ENCODE results near the gene UNC5C.

The UNC5C gene

DNA sequence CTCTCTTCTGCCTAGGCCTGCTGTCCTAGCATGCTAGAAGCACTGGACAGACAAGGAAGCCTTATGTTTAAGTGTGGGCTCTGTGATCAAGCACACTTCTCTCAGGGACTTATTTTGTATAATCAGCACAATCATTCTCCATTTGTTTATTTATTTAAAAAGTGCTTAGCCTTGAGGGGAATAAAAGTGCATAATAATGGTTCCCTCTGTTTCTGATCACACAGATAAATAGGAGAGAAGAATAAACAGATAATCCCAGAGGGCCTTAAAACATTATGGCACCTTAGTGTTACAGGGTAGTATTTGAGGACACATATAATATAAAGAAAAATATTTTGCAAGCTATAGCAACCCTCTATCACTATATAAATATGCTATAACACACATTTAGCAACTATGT, 146.5 kb downstream of the UNC5C start:
- no peak for DNase-seq (ENCODE audit: low spot score)

DNA sequence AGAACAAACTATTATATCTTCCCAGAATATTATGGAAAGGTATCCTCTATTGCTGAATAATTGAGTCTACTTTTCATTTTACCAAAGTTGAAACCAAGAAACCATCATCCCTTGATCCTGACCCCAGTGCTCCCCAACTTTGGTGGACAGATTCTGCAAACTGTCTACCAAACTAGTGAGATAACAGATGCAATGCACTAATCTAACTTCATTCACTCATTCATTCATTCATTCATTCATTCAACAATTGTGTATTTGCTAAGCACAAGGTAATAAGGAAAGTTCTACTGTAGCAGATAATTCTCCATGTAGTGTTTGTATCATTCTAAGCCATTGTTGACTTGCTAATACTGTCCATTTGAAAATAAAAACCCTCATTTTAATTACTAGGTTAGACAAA, 150.6 kb downstream of the UNC5C start:
- no peak for DNase-seq (ENCODE audit: low spot score)

DNA sequence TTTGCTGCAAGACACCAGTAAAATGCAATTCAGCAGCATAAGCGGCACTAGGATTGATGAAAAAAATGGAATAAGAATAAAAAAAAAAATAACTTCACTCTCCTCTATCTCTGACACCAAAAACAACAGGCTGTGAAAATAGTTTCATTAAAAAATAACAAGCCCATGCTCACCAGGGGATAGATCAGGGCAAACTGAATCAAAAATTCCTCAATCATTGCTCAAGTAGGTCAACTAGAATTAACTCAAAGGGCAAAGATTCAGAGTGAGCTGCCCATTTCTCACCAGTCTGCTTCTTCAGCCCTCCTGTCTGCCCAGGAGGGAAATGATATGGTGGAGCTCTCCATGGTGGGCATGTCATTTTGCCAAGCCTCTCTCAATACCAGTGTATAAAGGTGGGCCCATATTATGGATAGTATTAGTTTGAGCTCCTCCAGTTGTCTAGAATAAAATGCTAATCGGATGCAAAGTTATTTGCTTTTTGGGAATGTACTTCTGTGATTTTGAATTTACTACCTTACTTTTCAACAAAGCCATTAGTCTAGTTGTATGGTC, 153.9 kb downstream of the UNC5C start:
- DNase-seq (ENCODE audit: low spot score), result no peak

DNA sequence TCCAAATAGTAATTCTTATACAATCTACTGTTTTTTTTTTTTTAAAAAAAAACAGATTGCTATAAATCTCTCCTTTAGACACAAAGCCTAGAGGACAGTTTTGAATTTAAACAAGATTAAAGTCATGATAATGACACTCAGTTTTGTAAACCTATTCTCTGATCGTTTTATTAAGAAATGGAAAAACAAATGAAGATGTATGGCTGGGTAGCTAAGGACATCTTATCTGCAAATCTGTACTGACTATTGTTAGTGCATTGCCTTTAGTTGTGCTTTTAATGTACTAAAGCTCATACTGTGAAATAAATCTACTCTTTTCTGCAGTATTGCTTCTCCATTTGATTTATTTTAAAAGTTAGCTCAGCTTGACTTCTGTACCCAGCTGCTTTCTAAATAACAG, 155.0 kb downstream of the UNC5C start:
- no peak for DNase-seq (ENCODE audit: low spot score)

DNA sequence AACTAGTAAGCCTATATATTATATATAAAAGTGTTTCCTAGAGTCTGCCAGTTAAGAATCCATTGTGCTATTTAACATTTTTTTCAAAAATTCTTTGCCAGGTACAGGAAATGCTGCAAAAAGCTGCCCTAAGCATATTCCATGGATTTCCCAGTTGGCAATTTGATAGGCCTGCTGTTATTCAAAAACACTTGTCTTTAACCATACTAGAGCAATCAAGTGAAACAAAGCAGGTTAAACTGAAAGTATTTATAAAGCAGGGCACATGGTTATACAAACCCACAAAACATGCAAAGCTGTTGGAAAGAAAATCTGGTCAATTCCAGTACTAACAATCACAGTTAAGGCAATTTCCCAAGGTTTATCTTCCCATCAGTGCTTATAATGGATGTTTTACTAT, 159.9 kb downstream of the UNC5C start:
- no peak for DNase-seq (ENCODE audit: low spot score)

DNA sequence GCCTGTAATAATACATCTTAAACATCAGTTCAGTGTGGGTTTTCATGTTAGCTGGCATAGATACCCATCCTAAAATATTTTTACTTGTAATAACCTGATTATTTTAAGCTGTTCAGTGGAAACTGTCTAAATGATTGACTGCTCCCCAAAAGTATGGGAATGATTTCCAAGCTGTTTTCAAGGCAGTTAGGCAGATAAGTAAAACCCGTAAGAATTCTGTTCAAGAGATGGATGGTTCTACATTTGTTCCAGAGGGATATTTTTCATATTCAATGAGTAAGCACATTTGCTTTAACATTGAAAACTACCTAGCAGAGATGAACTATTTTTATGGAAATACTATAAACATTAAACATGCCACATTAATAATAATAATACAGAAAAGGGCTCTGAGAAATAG, 161.1 kb downstream of the UNC5C start:
- DNase-seq (ENCODE audit: low spot score), result no peak

DNA sequence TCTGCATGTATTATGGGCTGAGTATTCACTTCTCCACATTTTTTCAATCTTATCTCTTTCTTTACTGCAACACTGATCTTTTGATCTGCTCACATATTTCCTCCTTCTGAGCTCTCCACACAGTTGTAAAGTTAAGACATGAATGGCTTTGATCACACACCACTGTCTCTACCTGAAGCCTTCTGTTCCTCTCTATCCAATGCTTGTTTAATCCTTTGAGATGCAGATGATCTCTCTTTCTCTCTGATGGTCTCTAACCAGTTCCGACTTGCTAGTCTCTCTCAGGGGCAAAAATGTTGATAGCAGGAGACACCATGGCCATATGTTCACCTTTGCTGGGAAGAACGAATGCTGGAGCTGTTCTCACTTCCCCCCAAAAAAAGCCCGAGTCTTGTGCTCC, 162.4 kb downstream of the UNC5C start:
- DNase-seq (ENCODE audit: low spot score), result no peak

DNA sequence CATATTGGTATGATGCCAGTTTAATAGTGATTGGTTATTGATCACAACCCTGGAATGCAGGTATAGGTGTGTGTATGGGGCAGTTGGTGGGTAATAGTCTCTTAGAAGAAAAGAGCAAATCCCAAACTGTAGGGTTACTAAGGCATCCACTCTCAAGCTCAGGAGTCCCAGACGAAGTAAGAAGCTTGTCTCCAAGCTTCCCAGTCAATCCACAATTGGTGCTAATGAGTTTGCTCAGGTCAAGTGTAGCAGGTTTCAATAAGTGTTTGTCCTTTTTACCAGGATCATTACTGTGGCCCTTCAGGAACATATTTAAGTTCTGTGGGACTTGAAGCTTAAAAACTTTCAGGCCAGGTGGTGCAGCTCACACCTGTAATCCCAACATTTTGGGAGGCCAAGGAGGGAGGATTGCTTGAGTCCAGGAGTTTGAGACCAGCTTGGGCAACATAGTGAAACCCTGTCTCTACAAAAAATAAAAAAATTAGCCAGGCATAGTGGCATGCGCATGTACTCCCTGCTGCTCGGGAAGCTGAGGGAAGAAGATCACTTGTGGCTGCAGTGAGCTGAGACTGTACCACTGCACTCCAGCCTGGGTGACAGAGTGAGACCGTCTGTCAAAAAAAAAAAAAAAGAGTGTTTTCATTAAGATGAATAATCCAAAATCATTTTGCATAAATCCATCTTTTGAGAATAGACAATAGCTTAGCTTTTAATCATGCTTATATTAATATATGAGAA, 166.8 kb downstream of the UNC5C start:
- no peak for DNase-seq (ENCODE audit: low spot score)

DNA sequence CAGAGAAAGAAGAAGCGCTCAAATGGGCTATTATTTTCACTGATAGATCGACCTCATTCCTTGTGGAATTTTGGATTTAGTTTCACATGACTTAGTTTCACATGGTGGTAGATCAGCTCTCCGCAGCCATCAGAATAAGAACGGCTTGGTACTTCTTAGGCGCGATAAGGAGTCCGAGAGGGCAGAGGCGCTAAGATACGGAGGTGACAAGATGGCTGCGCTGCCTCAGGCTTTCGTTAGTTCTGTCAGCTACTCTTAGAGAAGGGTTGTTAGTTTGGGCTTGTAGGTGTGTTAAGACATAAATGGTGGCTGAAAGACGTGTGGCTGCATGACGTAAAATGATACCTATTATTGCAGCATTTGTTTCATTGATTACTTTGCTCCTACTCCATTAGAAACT, 169.1 kb downstream of the UNC5C start:
- no peak for DNase-seq (ENCODE audit: low spot score)

DNA sequence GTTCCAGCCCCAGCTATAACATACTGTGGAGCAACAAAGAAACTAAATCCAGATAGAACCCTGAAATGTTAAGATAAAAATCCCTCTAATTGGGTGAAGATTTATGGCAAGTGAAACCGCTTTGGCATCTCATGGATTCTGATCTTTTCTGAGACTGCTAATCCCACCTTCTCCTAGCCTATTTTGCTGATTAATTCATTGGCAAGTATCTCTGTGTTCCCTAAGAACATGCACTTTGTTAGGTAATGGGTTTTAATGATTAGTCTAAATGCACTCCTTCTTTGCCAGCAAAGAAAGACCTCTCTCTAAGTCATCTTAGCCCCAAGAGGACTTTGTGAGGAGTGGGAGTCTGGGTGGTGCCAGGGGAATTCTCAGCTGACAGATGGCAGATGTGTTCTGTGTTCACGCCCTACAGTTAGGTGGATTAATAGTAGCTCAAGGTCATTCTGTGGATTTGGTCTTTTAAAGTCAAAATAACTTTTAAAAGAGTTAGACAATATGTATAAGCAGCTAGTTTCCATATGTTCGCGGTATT, 171.3 kb downstream of the UNC5C start:
- DNase-seq (ENCODE audit: low spot score), result no peak

DNA sequence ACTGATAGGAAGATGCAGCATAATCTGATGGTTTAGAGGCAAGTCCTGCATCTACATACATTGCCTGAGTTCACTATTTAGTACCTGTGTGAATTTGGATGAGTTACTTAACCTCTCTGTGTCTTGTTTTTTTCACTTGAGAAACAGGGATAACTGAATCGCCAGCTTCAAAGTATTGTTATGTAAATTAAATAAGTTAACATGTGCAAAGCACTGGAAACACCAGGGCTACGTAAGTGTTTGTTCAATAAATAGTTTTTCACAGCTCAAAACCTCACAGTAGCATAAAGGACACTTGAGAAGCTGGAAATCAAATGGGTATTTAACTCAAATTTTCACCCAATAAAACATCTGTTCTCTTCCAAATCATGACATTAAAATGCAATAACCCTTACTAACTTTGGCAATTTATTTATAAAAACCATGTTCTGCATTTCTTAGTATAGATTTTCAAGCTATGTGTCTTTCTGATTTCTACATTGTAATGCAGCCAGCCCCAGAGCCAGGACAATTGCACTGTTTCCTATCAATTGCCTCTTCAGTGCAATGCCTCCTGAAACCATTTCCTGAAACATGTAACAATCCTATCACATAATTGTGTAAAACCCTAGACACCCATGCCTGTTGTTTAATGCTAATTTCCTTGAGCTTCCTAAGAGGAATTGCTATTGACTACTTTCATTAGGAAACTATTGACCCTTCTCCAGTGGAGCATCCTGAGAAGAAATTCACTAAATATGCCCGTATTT, 177.1 kb downstream of the UNC5C start:
- no peak for DNase-seq (ENCODE audit: low spot score)

DNA sequence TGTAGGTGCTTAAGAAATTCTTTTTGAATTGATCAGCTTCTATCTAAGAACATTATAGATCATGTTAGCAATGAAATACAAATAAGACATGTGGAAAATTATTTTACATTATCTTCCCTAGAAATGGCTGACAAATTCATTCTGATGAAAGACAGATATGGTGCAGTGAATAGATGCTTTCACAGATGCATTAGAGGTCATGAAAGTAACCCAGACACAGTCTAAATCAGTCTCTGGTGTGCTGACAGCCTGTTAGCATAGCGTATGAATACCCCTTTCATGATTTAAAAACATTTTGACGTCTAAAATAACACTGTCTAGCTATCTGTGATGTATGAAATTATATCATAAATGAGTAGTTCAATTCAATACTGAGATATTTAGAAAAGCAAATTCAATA, 180.9 kb downstream of the UNC5C start:
- DNase-seq (ENCODE audit: low spot score), result no peak

DNA sequence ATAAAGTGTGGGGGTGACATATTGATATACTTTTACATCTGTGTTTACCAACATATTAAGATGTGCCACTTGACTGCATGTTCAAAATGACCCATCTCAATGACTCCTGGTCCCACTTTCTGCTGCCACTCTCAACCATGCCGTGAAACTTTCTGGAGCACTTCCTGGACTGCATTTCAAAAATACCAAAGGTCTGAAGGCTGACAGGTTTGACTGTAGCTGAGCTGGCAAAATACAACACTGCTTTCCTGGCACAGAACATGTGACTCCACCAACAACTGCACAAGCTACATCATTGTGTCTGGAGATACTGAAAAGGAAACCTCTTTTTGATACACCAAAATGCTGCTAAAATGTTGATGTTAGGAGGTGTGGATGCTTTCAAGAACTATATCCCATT, 184.8 kb downstream of the UNC5C start:
- no peak for DNase-seq (ENCODE audit: low spot score)

DNA sequence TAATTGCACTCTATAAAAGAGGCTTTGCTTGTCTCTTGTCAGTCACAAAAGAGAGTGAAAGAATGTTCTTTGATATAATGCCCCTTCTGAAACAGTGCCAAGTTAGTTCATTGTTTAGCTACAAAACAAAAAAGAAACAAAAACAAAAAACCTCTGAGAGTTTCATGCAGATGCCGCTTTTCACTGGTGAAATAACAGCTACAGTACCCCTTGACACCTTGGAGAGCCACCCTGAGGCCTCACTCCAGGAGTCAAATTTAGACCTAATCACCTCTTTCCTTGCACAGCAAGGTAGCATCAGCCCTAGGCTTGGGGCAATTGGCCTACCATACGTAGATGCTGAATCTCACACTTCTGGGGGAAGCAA, 185.2 kb downstream of the UNC5C start:
- DNase-seq (ENCODE audit: low spot score), result no peak

DNA sequence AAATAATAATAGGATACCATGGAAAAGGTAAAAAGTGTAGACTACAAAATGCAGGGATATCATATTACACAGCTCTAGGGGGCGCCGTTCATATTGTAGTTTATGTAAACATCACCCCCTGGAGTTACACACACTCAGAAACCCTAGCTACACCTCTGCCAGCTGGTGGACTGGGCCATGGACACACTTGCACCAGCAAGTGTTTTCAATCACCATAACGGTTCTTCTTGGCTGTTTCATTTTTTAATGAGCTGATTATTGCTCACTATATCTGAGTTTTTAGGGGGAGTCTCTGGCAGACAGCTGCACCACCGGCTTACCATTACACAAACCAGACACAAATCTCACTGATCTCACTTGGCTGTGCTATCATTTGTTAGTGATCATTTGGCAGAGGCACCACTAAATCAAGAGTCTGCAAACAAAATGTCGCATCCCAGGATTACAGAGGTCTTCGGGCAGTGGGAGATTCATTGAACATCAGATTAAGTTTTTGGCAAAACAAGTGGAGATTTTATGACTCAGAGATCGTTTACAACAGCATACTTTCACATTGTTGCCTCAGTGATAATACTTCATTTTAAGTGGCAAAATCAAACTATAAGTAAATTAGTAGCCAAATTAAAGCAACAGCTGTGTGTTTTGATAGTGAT, 185.7 kb downstream of the UNC5C start:
- no peak for DNase-seq (ENCODE audit: low spot score)

DNA sequence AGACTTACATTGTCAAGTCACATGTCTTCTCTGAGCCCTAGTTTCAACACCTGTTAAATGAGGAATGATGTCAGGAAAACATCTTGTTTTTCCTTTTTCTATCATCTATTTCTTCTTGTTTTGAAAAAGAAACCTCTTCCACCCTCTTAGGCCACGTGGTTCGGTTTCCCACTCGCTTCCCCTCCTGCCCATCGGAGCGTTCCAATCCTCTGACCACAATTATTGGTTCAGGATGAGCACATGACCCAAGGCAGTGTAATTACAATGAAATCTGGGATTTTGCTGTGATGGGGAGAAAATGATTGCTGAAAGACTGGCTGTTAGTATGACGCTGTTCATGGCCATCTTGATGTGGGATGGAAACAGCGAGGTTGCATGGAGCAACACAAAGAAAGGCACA, 186.7 kb downstream of the UNC5C start:
- DNase-seq (ENCODE audit: low spot score), result no peak

DNA sequence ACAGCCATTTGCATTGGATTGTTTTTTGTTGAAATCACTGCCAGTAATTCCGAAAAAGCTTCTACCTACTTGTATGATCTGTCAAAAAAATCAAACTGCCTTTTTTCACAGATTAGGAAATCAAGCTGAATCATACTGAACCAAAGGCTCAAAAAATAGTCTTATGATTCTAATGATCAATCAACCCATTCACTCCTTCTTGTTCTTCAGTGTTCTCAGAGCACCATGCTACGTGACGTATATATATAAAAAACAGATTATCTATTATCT, 187.1 kb downstream of the UNC5C start:
- no peak for DNase-seq (ENCODE audit: low spot score)

DNA sequence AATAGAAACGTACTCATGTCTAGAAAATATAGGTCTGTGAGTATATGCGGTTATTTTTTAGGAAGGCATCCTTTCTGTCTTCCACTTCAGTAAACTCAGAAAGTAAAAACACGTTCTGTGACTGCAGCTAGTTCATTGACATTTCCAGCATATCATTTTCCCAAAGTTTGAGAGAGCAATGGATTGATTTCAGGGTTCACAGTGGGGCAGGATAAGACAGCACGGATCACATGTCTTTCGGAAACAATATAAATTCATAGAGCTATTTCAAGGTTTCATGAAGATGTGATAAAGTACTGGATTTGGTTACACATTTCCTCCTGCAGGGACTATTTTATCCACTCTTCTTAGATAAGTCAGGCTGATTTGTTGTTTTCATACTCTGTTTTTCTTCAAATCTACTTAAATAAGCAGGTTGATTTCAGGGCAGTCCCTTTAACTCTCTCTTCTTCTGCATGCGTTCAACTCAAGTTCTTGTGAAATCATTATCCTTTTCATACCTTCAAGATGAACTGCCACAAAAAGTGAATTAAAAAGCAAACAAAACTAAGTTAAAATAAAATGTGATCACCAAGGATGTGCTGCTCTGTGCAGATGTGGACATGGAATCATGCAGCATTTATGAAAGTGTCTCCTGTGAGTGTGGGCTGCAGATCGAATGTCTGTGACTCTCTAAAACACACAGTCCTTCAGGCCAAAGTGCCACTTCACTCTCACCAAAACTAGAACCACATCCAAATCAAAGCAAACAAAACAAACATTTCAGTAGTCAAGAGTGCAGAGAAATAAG, 187.7 kb downstream of the UNC5C start:
- no peak for DNase-seq (ENCODE audit: low spot score)

DNA sequence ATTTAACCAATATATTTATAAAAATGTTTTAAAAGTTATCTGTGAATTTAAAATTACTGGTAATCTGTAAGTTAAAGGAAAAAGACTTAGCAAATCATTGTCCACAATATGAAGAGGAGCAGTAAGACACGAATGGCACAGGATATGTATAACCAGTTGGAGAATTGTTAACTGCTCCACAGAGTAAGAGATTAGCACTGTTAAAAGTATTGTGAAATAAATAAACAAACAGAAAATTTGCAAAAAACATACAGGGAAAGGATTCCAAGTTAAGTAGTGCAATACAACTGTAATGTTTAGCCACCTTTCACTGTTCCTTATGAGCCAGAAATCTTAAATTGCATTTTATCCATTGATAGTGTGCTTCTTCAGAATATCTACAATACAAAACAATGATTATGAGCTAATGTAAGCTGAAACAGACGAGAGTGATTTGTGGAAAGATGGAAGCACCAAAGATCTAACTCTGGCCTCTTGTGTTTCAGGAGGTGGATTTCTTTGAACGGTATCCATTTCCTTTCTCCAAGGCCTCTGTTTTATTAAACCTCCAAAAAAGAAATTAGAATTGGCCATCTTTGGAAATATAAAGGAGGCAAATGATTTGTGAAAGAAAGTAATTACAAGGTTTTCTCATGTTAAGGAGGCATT, 188.4 kb downstream of the UNC5C start:
- no peak for DNase-seq (ENCODE audit: low spot score)

DNA sequence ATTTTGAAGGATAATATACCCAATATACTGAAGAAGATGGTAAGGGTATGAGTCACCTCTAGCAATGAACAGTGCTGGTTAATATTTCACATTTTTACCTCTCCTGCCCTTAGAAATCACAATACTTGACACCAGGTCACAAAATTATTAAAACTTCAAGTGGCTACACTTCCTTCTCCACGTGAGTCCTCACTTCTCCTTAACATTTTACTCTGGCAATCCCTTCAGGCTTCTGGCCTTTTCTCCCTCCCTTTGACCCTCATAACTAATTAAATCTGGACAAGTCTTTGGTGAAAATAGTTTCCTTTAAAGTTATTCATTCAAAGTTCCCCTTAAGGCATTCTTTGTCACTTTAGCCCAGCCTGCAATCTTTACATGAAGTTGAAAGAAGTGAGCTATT, 190.4 kb downstream of the UNC5C start:
- DNase-seq (ENCODE audit: low spot score), result no peak

DNA sequence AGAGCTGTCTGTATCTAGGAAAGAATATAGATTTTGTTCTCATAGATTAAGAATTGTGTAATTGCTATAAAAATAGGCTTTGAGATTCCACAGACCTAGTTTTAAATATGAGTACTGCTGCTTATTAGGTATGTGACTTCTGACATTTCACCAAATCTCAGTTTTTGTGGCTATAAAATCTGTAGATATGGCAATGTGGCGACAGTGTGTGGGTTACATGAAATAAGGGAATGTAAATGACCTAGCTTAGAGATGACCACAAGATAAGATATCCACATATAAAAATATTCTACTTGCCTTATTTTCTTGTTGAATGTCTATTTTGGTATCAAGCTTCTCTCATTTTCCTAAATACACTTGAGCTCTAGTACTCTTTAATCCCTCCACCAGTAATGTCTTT, 193.8 kb downstream of the UNC5C start:
- no peak for DNase-seq (ENCODE audit: low spot score)

DNA sequence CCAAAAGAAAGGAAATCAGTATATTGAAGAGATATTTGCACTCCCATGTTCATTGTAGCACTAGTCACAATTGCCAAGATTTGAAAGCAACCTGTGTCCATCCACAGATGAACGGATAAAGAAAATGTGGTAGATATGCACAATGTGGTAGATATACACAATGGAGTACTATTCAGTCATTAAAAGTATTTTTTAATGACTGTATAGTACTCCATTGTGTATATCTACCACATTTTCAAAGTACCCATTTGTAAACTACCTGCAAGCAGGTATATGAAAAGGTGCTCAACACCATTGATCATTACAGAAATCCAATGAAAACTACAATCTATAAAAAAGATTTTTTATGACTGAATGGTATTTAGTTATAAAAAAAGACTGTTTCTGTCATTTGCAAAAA, 200.4 kb downstream of the UNC5C start:
- DNase-seq (ENCODE audit: low spot score), result no peak
